Measurements from ENCODE around the gene TMEM108.

TMEM108 gene

GRCh38 chr3:133301731-133302130 is 263.5 kb downstream of the TMEM108 start:
- TF ChIP-seq FOXP2 (optimal IDR thresholded peaks at IDR 0.05; ENCODE audit: borderline replicate concordance, extremely low read depth, extremely low read length, insufficient read depth) (no peak), SIN3A (IDR thresholded peaks at IDR 0.05; ENCODE audit: borderline replicate concordance, insufficient read depth, low read length) (no peak)

GRCh38 chr3:133303430-133303829 is 265.2 kb downstream of the TMEM108 start:
- TF ChIP-seq FOXP2 (optimal IDR thresholded peaks at IDR 0.05; ENCODE audit: borderline replicate concordance, extremely low read depth, extremely low read length, insufficient read depth): no peak
- TF ChIP-seq TAF1 (IDR thresholded peaks at IDR 0.05; ENCODE audit: borderline replicate concordance, insufficient read depth, low read length): no peak
- TF ChIP-seq SIN3A (IDR thresholded peaks at IDR 0.05; ENCODE audit: borderline replicate concordance, insufficient read depth, low read length): no peak
- no peak for TF ChIP-seq REST (IDR thresholded peaks at IDR 0.05; ENCODE audit: insufficient read depth in 1 of 2, low read depth in 2 of 2, low read length in 2 of 2)
- no peak for TF ChIP-seq POLR2AphosphoS5 (IDR thresholded peaks at IDR 0.05; ENCODE audit: low read depth, low read length)

GRCh38 chr3:133317866-133318265 is 279.7 kb downstream of the TMEM108 start:
- TF ChIP-seq POLR2AphosphoS5 (IDR thresholded peaks at IDR 0.05; ENCODE audit: low read depth, low read length) (no peak), TAF1 (IDR thresholded peaks at IDR 0.05; ENCODE audit: borderline replicate concordance, insufficient read depth, low read length) (no peak), REST (IDR thresholded peaks at IDR 0.05; ENCODE audit: insufficient read depth in 1 of 2, low read depth in 2 of 2, low read length in 2 of 2) (no peak), FOXP2 (optimal IDR thresholded peaks at IDR 0.05; ENCODE audit: borderline replicate concordance, extremely low read depth, extremely low read length, insufficient read depth) (no peak), SIN3A (IDR thresholded peaks at IDR 0.05; ENCODE audit: borderline replicate concordance, insufficient read depth, low read length) (no peak)

- TF ChIP-seq POLR2AphosphoS5 (IDR thresholded peaks at IDR 0.05; ENCODE audit: low read depth, low read length) (no peak), TAF1 (IDR thresholded peaks at IDR 0.05; ENCODE audit: borderline replicate concordance, insufficient read depth, low read length) (no peak), REST (IDR thresholded peaks at IDR 0.05; ENCODE audit: insufficient read depth in 1 of 2, low read depth in 2 of 2, low read length in 2 of 2) (no peak), SIN3A (IDR thresholded peaks at IDR 0.05; ENCODE audit: borderline replicate concordance, insufficient read depth, low read length) (no peak), FOXP2 (optimal IDR thresholded peaks at IDR 0.05; ENCODE audit: borderline replicate concordance, extremely low read depth, extremely low read length, insufficient read depth) (no peak)
Measured at GRCh38 chr3:133328373-133328772, 290.2 kb downstream of the TMEM108 start.

GRCh38 chr3:133329626-133330025 is 291.4 kb downstream of the TMEM108 start:
- TF ChIP-seq FOXP2 (optimal IDR thresholded peaks at IDR 0.05; ENCODE audit: borderline replicate concordance, extremely low read depth, extremely low read length, insufficient read depth) (no peak), TAF1 (IDR thresholded peaks at IDR 0.05; ENCODE audit: borderline replicate concordance, insufficient read depth, low read length) (no peak), REST (IDR thresholded peaks at IDR 0.05; ENCODE audit: insufficient read depth in 1 of 2, low read depth in 2 of 2, low read length in 2 of 2) (no peak), POLR2AphosphoS5 (IDR thresholded peaks at IDR 0.05; ENCODE audit: low read depth, low read length) (no peak), SIN3A (IDR thresholded peaks at IDR 0.05; ENCODE audit: borderline replicate concordance, insufficient read depth, low read length) (no peak)
